K562 (cell line): ENCODE results near the gene SRPX. TPM values are rescaled to one million over a fixed set of nuclear protein-coding genes. Genes with fewer than 3 reads are reported as not detected.

Experiments
- ATAC-seq: fragments of 200-7000 bp; cut with Tn5 transposase; 3 replicates; pipeline ENCODE4 v1.9.1; 2020; ENCODE audit warnings: moderate library complexity
- BruUV-seq: library from RNA; stranded (reverse); fragments of 400-500 nt; replicated peaks from 2 replicates; lab custom pipeline; 2021; lab: Mats Ljungman, UMichigan
- CTCF ChIA-PET: fragments of 300-600 bp; formaldehyde crosslinking; extraction: SDS; loops from one replicate; lab custom pipeline; 2021; ENCODE audit warnings: low intra/inter-chr PET ratio; lab: Yijun Ruan, JAX
- POLR2A ChIA-PET: fragments of 300-600, 350-650 bp; sonication (Branson Sonifier 250); formaldehyde crosslinking; extraction: SDS; loops from one replicate; lab custom pipeline; 2021; ENCODE audit warnings: antibody characterized with exemption, inconsistent platforms; lab: Yijun Ruan, JAX
- DNase-seq, 4 experiments: peaks; one replicate each; pipeline versions ENCODE4 v3.0.0 to v3.0.0-alpha.2; 2011 to 2018; ENCODE audit warnings: low spot score in 3 of 4, mixed read lengths in 3 of 4; ENCODE audit errors: extremely low read depth in 1 of 4
- FAIRE-seq: peaks from 2 replicates; lab custom pipeline; 2011; peaks lifted over from hg19 to GRCh38; lab: Jason Lieb, UNC
- H2AFZ ChIP-seq: 2 replicates; pipeline ENCODE4 v1.6.0; 2011; ENCODE audit warnings: low read depth, low read length, control low read depth, inconsistent platforms
- H3K27ac ChIP-seq: fragments of 200-600 bp; 3 replicates; pipeline ENCODE4 v1.8.0; 2011; ENCODE audit warnings: low read depth, mild to moderate bottlenecking, control low read depth, inconsistent platforms, low read length, moderate library complexity, mixed read lengths; ENCODE audit errors: extremely low read depth
- H3K27me3 ChIP-seq, 2 experiments: fragments of 300-600 bp in 1 of 2; 2 replicates in 1 of 2; 3 replicates in 1 of 2; pipeline versions ENCODE4 v1.6.0 to v1.8.0; 2011; ENCODE audit warnings: inconsistent platforms in 2 of 2, low read length in 2 of 2, mild to moderate bottlenecking in 1 of 2, mixed read lengths in 1 of 2, moderate library complexity in 1 of 2; ENCODE audit not compliant: control insufficient read depth in 2 of 2, insufficient read depth in 2 of 2
- H3K36me3 ChIP-seq: fragments of 300-600 bp; 3 replicates; pipeline ENCODE4 v1.8.0; 2011; ENCODE audit warnings: mild to moderate bottlenecking, low read length, inconsistent platforms; ENCODE audit not compliant: control insufficient read depth, insufficient read depth
- H3K4me1 ChIP-seq, 2 experiments: fragments of 200-600 bp in 1 of 2; replicated peaks in 1 of 2; 2 replicates in 1 of 2; 3 replicates in 1 of 2; pipeline versions ENCODE4 v1.5.1 to v1.8.0; 2011; ENCODE audit warnings: inconsistent platforms in 2 of 2, low read length in 2 of 2, mild to moderate bottlenecking in 1 of 2, mixed read lengths in 1 of 2, moderate library complexity in 1 of 2; ENCODE audit not compliant: control insufficient read depth in 2 of 2, insufficient read depth in 2 of 2
- H3K4me2 ChIP-seq: 2 replicates; pipeline ENCODE4 v1.6.1; 2011; ENCODE audit warnings: low read length, control low read depth, inconsistent platforms, mixed read lengths; ENCODE audit not compliant: insufficient read depth
- H3K4me3 ChIP-seq: fragments of 200-600 bp; sonication (generic), shearing (Covaris generic); 2 replicates; pipeline ENCODE4 v1.5.1; 2016; ENCODE audit warnings: control low read depth, inconsistent platforms
- H3K79me2 ChIP-seq: fragments of 200-600 bp; 3 replicates; pipeline ENCODE4 v1.8.0; 2011; ENCODE audit warnings: low read length, inconsistent platforms; ENCODE audit not compliant: control insufficient read depth, insufficient read depth
- H3K9ac ChIP-seq, 2 experiments: 2 replicates each; pipeline versions ENCODE4 v1.6.0 to v1.6.1; 2011; ENCODE audit warnings: low read depth in 2 of 2, low read length in 2 of 2, control low read depth in 1 of 2, inconsistent platforms in 1 of 2, mild to moderate bottlenecking in 1 of 2, mixed read lengths in 1 of 2; ENCODE audit not compliant: insufficient read depth in 1 of 2
- H3K9me1 ChIP-seq: one replicate; pipeline ENCODE4 v1.6.0; 2011; ENCODE audit warnings: inconsistent platforms, mild to moderate bottlenecking, low read length, moderate library complexity; ENCODE audit not compliant: control insufficient read depth, insufficient read depth
- H3K9me3 ChIP-seq: replicated peaks from 2 replicates; pipeline ENCODE4 v1.5.1; 2011; ENCODE audit warnings: low read depth, low read length, inconsistent platforms; ENCODE audit not compliant: control insufficient read depth, insufficient read depth
- H4K20me1 ChIP-seq: replicated peaks from 2 replicates; pipeline ENCODE4 v1.6.1; 2011; ENCODE audit warnings: low read length, inconsistent platforms, mixed read lengths; ENCODE audit not compliant: control insufficient read depth, insufficient read depth
- ARID1B ChIP-seq: fragments of 450-650 bp; IDR thresholded peaks from 2 replicates; pipeline ENCODE4 v1.6.1; 2016; ENCODE audit warnings: antibody characterized with exemption, mild to moderate bottlenecking, inconsistent platforms
- ARID3B ChIP-seq: fragments of 250-450 bp; sonication (Bioruptor Pico); IDR thresholded peaks from 2 replicates; pipeline ENCODE4 v1.4.0; 2020; ENCODE audit warnings: borderline replicate concordance
- BDP1 ChIP-seq: IDR thresholded peaks from 3 replicates; pipeline ENCODE4 v1.6.1; 2011; ENCODE audit not compliant: insufficient read length, insufficient read depth
- CBX2 ChIP-seq: fragments of 200-600 bp; sonication (generic); IDR thresholded peaks from one replicate; pipeline ENCODE4 v1.6.1; 2012; ENCODE audit warnings: mild to moderate bottlenecking, low read length, inconsistent platforms; ENCODE audit not compliant: insufficient read depth, poor library complexity, severe bottlenecking
- CHD1 ChIP-seq: fragments of 200-600 bp; sonication (generic); IDR thresholded peaks from one replicate; pipeline ENCODE4 v1.6.1; 2012; ENCODE audit warnings: mild to moderate bottlenecking, moderate library complexity, low read length, inconsistent platforms
- DPF2 ChIP-seq: fragments of 450-650 bp; IDR thresholded peaks from 2 replicates; pipeline ENCODE4 v1.6.1; 2016
- ETV1 ChIP-seq: fragments of 450-650 bp; conservative IDR thresholded peaks from 2 replicates; pipeline ENCODE4 v1.6.1; 2016; ENCODE audit warnings: missing genetic modification characterization, control low read depth, low read depth, missing compliant biosample characterization
- KAT2B ChIP-seq: IDR thresholded peaks from one replicate; pipeline ENCODE4 v1.6.1; 2012; ENCODE audit warnings: low read depth, mild to moderate bottlenecking, control low read depth, inconsistent platforms, low read length, moderate library complexity
- MCM3 ChIP-seq: fragments of 450-650 bp; IDR thresholded peaks from 2 replicates; pipeline ENCODE4 v1.6.1; 2016
- MEIS2 ChIP-seq: fragments of 450-650 bp; IDR thresholded peaks from 2 replicates; pipeline ENCODE4 v1.6.1; 2014; ENCODE audit warnings: mild to moderate bottlenecking; ENCODE audit not compliant: partially characterized antibody
- MTA2 ChIP-seq: fragments of 450-650 bp; IDR thresholded peaks from 2 replicates; pipeline ENCODE4 v1.6.1; 2016; ENCODE audit warnings: low read depth
- NCOA4 ChIP-seq: fragments of 450-650 bp; IDR thresholded peaks from 2 replicates; pipeline ENCODE4 v1.6.1; 2018; ENCODE audit warnings: mild to moderate bottlenecking; ENCODE audit not compliant: partially characterized antibody
- NFATC3 ChIP-seq: fragments of 450-650 bp; IDR thresholded peaks from 2 replicates; pipeline ENCODE4 v1.6.1; 2017; ENCODE audit warnings: mild to moderate bottlenecking
- NFIC ChIP-seq: fragments of 450-650 bp; IDR thresholded peaks from 2 replicates; pipeline ENCODE4 v1.6.1; 2017; ENCODE audit warnings: mild to moderate bottlenecking, inconsistent platforms
- NR2C1 ChIP-seq, 2 experiments: fragments of 450-650 bp; IDR thresholded peaks; 2 replicates each; pipeline ENCODE4 v1.6.1; 2017; ENCODE audit warnings: mild to moderate bottlenecking in 2 of 2, antibody characterized with exemption in 1 of 2, inconsistent platforms in 1 of 2, missing compliant biosample characterization in 1 of 2, missing genetic modification characterization in 1 of 2
- SOX6 ChIP-seq: fragments of 450-650 bp; IDR thresholded peaks from 2 replicates; pipeline ENCODE4 v1.6.1; 2014; ENCODE audit warnings: mild to moderate bottlenecking
- STAT5A ChIP-seq: IDR thresholded peaks from 2 replicates; pipeline ENCODE4 v1.6.1; 2012; ENCODE audit warnings: low read length, inconsistent platforms, borderline replicate concordance
- TBL1XR1 ChIP-seq, 2 experiments: IDR thresholded peaks; 2 replicates each; pipeline ENCODE4 v1.6.1; 2012; ENCODE audit warnings: improper control_type of control experiment in 2 of 2, low read length in 2 of 2, mild to moderate bottlenecking in 1 of 2
- TEAD4 ChIP-seq, 2 experiments: sonication (generic) in 1 of 2; formaldehyde crosslinking in 1 of 2; IDR thresholded peaks; 2 replicates each; pipeline versions ENCODE4 v1.6.1 to v1.8.0; 2012 to 2022; ENCODE audit warnings: borderline replicate concordance in 1 of 2, inconsistent platforms in 1 of 2, low read length in 1 of 2, mild to moderate bottlenecking in 1 of 2, missing genetic modification reagents in 1 of 2
- TRIM24 ChIP-seq, 2 experiments: fragments of 450-650 bp; IDR thresholded peaks; 2 replicates each; pipeline ENCODE4 v1.6.1; 2016
- TRIM28 ChIP-seq: fragments of 450-650 bp; IDR thresholded peaks from 2 replicates; pipeline ENCODE4 v1.6.1; 2017
- ZNF696 ChIP-seq: fragments of 250-450 bp; sonication (Bioruptor Pico); conservative IDR thresholded peaks from 2 replicates; pipeline ENCODE4 v1.4.0; 2020; ENCODE audit warnings: mild to moderate bottlenecking, moderate library complexity
- WGBS: fragments of 100-300 bp; shearing (Covaris generic); methylation state at CpG from one replicate; pipeline ENCODE4 v1.1.6; 2016; ENCODE audit warnings: low coverage, mixed read lengths; ENCODE audit not compliant: insufficient coverage; ENCODE audit errors: missing lambda C conversion rate; 5-methylcytosine and 5-hydroxymethylcytosine counted together
- in situ Hi-C: fragments of 300-500 bp; cut with MboI; formaldehyde crosslinking; loops from 4 replicates; pipeline ENCODE4 v1.15.0; 2018; ENCODE audit warnings: inconsistent platforms, mixed read lengths
- intact Hi-C: fragments of 100-400 bp; cut with micrococcal nuclease; formaldehyde crosslinking; loops from 2 replicates; pipeline ENCODE4 v1.14.2; 2022
- polyA plus RNA-seq, 8 experiments: library from polyadenylated mRNA; depleted of rRNA in 4 of 8; stranded (reverse) in 5 of 8; unstranded in 3 of 8; fragments of >200 nt; fragmentation: Nextera tagmentation in 2 of 8; fragmentation: Illumina TruSeq in 1 of 8; extraction: Ambion mirVana in 2 of 8; extraction: Trizol in 1 of 8; gene quantifications; 2 replicates each; pipeline versions ENCODE4 v1.2.1 to v1.2.3, GENCODE V29; 2011 to 2014; ENCODE audit warnings: inconsistent platforms in 1 of 8, missing spikeins in 1 of 8
- total RNA-seq, 7 experiments: library from RNA; depleted of rRNA in 6 of 7; stranded (reverse); fragments of >200 nt in 6 of 7; fragmentation: Illumina TruSeq in 2 of 7; extraction: Trizol in 2 of 7; gene quantifications; 2 replicates each; pipeline versions ENCODE4 v1.2.1 to v1.2.3, GENCODE V29; 2011 to 2021; ENCODE audit warnings: low replicate concordance in 1 of 7
- TF ChIP-seq, protein P1 (sequence below): fragments of 250-450 bp; sonication (Bioruptor Pico); IDR thresholded peaks from 2 replicates; pipeline ENCODE4 v1.5.0; 2020; ENCODE audit warnings: mild to moderate bottlenecking

The SRPX gene
- total and polyA plus RNA-seq, 9 of the 15 experiments (the other 6 are each of a cell fraction or from before 2014, with no cell fraction given): 0.11 to 0.77 (median 0.38) TPM; not detected in 2

GRCh38 chrX:38105216-38105725 is 115.4 kb downstream of the SRPX start:
- no peaks in the 10 kb centered on the region for H4K20me1 ChIP-seq
- H3K27ac ChIP-seq: no peak overlapping the region
- no TSS peak for BruUV-seq
- H3K9me3 ChIP-seq: no peaks in the 10 kb centered on the region
- H2AFZ ChIP-seq: no peak overlapping the region
- intact Hi-C loops: no loop called here
- H3K4me1 ChIP-seq: peaks cover 0 to 3% of the 10 kb centered on the region in 2 experiments; a peak in 2 of 5 replicates
- no peaks in the 10 kb centered on the region for H3K36me3 ChIP-seq
- DNase-seq (peak in 2 of 4 experiments; percentile 5 to 53), FAIRE-seq (no peak), ATAC-seq (peak; percentile 22)
- 4% methylated on average over 4 of the region's 6 CpGs for WGBS
- H3K79me2 ChIP-seq: no peaks in the 10 kb centered on the region
- H3K9ac ChIP-seq: no peak overlapping the region
- in situ Hi-C loops: no loop called here
- H3K4me2 ChIP-seq: peak overlapping the region; percentile 32; the same call in 1 of the 2 replicates
- POLR2A ChIA-PET: no interaction called here
- CTCF ChIA-PET: no interaction called here
- H3K27me3 ChIP-seq: no peaks in the 10 kb centered on the region
- H3K9me1 ChIP-seq: no peaks in the 10 kb centered on the region
- H3K4me3 ChIP-seq: no peak overlapping the region
- TF ChIP-seq NFATC3 (no peak), DPF2 (peak; percentile 46; the same call in 1 of the 2 replicates), MEIS2 (peak; percentile 59), MCM3 (no peak), TEAD4 (IDR thresholded peaks at IDR 0.05; ENCODE audit: low read length) (peak; percentile 78), TEAD4 (CRISPR knock-in tag; IDR thresholded peaks at IDR 0.05; ENCODE audit: borderline replicate concordance) (no peak), ARID3B (CRISPR knock-in tag) (no peak), NFIC (0 out of 2 replicates have a peak, but pooled peaks have one; percentile 45), STAT5A (peak; percentile 53; the same call in 1 of the 2 replicates), SOX6 (0 out of 2 replicates have a peak, but pooled peaks have one; percentile 26), ZNF696 (CRISPR knock-in tag) (no peak), NCOA4 (no peak), TBL1XR1 (IDR thresholded peaks at IDR 0.05; ENCODE audit: low read length in 2 of 2) (no peak), BDP1 (no peak), ARID1B (peak; percentile 85), ETV1 (tag) (no peak), TRIM28 (no peak), TRIM24 (IDR thresholded peaks at IDR 0.05) (peak; percentile 27 to 42; a peak in 2 of 4 replicates), MTA2 (peak; percentile 34; the same call in 1 of the 2 replicates), KAT2B (no peak), CBX2 (no peak), CHD1 (no peak), NR2C1 (IDR thresholded peaks at IDR 0.05) (peak; percentile 57), NR2C1 (tag; IDR thresholded peaks at IDR 0.05) (no peak)
- TF ChIP-seq, protein P1, sequence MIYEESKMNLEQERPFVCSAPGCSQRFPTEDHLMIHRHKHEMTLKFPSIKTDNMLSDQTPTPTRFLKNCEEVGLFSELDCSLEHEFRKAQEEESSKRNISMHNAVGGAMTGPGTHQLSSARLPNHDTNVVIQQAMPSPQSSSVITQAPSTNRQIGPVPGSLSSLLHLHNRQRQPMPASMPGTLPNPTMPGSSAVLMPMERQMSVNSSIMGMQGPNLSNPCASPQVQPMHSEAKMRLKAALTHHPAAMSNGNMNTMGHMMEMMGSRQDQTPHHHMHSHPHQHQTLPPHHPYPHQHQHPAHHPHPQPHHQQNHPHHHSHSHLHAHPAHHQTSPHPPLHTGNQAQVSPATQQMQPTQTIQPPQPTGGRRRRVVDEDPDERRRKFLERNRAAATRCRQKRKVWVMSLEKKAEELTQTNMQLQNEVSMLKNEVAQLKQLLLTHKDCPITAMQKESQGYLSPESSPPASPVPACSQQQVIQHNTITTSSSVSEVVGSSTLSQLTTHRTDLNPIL (CRISPR knock-in tag): no peak
